K562 (cell line): ENCODE data around the gene ITGAX. TPM values are rescaled to one million over a fixed set of nuclear protein-coding genes. Genes with fewer than 3 reads are reported as not detected.

ENCODE experiments used
- ATAC-seq: fragments of 200-7000 bp; cut with Tn5 transposase; 3 replicates; pipeline ENCODE4 v1.9.1; 2020; ENCODE audit warnings: moderate library complexity
- BruUV-seq: library from RNA; stranded (reverse); fragments of 400-500 nt; replicated peaks from 2 replicates; lab custom pipeline; 2021; lab: Mats Ljungman, UMichigan
- CTCF ChIA-PET: fragments of 300-600 bp; formaldehyde crosslinking; extraction: SDS; loops from one replicate; lab custom pipeline; 2021; ENCODE audit warnings: low intra/inter-chr PET ratio; lab: Yijun Ruan, JAX
- POLR2A ChIA-PET: fragments of 300-600, 350-650 bp; sonication (Branson Sonifier 250); formaldehyde crosslinking; extraction: SDS; loops from one replicate; lab custom pipeline; 2021; ENCODE audit warnings: antibody characterized with exemption, inconsistent platforms; lab: Yijun Ruan, JAX
- DNase-seq, 4 experiments: peaks; one replicate each; pipeline versions ENCODE4 v3.0.0 to v3.0.0-alpha.2; 2011 to 2018; ENCODE audit warnings: low spot score in 3 of 4, mixed read lengths in 3 of 4; ENCODE audit errors: extremely low read depth in 1 of 4
- FAIRE-seq: peaks from 2 replicates; lab custom pipeline; 2011; peaks lifted over from hg19 to GRCh38; lab: Jason Lieb, UNC
- H2AFZ ChIP-seq: 2 replicates; pipeline ENCODE4 v1.6.0; 2011; ENCODE audit warnings: low read depth, low read length, control low read depth, inconsistent platforms
- H3K27ac ChIP-seq: fragments of 200-600 bp; 3 replicates; pipeline ENCODE4 v1.8.0; 2011; ENCODE audit warnings: low read depth, mild to moderate bottlenecking, control low read depth, inconsistent platforms, low read length, moderate library complexity, mixed read lengths; ENCODE audit errors: extremely low read depth
- H3K27me3 ChIP-seq, 2 experiments: fragments of 300-600 bp in 1 of 2; 2 replicates in 1 of 2; 3 replicates in 1 of 2; pipeline versions ENCODE4 v1.6.0 to v1.8.0; 2011; ENCODE audit warnings: inconsistent platforms in 2 of 2, low read length in 2 of 2, mild to moderate bottlenecking in 1 of 2, mixed read lengths in 1 of 2, moderate library complexity in 1 of 2; ENCODE audit not compliant: control insufficient read depth in 2 of 2, insufficient read depth in 2 of 2
- H3K36me3 ChIP-seq: fragments of 300-600 bp; 3 replicates; pipeline ENCODE4 v1.8.0; 2011; ENCODE audit warnings: mild to moderate bottlenecking, low read length, inconsistent platforms; ENCODE audit not compliant: control insufficient read depth, insufficient read depth
- H3K4me1 ChIP-seq, 2 experiments: fragments of 200-600 bp in 1 of 2; replicated peaks in 1 of 2; 2 replicates in 1 of 2; 3 replicates in 1 of 2; pipeline versions ENCODE4 v1.5.1 to v1.8.0; 2011; ENCODE audit warnings: inconsistent platforms in 2 of 2, low read length in 2 of 2, mild to moderate bottlenecking in 1 of 2, mixed read lengths in 1 of 2, moderate library complexity in 1 of 2; ENCODE audit not compliant: control insufficient read depth in 2 of 2, insufficient read depth in 2 of 2
- H3K4me2 ChIP-seq: 2 replicates; pipeline ENCODE4 v1.6.1; 2011; ENCODE audit warnings: low read length, control low read depth, inconsistent platforms, mixed read lengths; ENCODE audit not compliant: insufficient read depth
- H3K4me3 ChIP-seq: fragments of 200-600 bp; sonication (generic), shearing (Covaris generic); 2 replicates; pipeline ENCODE4 v1.5.1; 2016; ENCODE audit warnings: control low read depth, inconsistent platforms
- H3K79me2 ChIP-seq: fragments of 200-600 bp; 3 replicates; pipeline ENCODE4 v1.8.0; 2011; ENCODE audit warnings: low read length, inconsistent platforms; ENCODE audit not compliant: control insufficient read depth, insufficient read depth
- H3K9ac ChIP-seq, 2 experiments: 2 replicates each; pipeline versions ENCODE4 v1.6.0 to v1.6.1; 2011; ENCODE audit warnings: low read depth in 2 of 2, low read length in 2 of 2, control low read depth in 1 of 2, inconsistent platforms in 1 of 2, mild to moderate bottlenecking in 1 of 2, mixed read lengths in 1 of 2; ENCODE audit not compliant: insufficient read depth in 1 of 2
- H3K9me1 ChIP-seq: one replicate; pipeline ENCODE4 v1.6.0; 2011; ENCODE audit warnings: inconsistent platforms, mild to moderate bottlenecking, low read length, moderate library complexity; ENCODE audit not compliant: control insufficient read depth, insufficient read depth
- H3K9me3 ChIP-seq: replicated peaks from 2 replicates; pipeline ENCODE4 v1.5.1; 2011; ENCODE audit warnings: low read depth, low read length, inconsistent platforms; ENCODE audit not compliant: control insufficient read depth, insufficient read depth
- H4K20me1 ChIP-seq: replicated peaks from 2 replicates; pipeline ENCODE4 v1.6.1; 2011; ENCODE audit warnings: low read length, inconsistent platforms, mixed read lengths; ENCODE audit not compliant: control insufficient read depth, insufficient read depth
- ADNP ChIP-seq: fragments of 200-800 bp; sonication (Bioruptor generic); IDR thresholded peaks from 2 replicates; pipeline ENCODE4 v1.6.1; 2016; ENCODE audit warnings: missing genetic modification characterization, missing compliant biosample characterization
- BRF1 ChIP-seq: IDR thresholded peaks from 3 replicates; pipeline ENCODE4 v1.6.1; 2011; ENCODE audit warnings: borderline replicate concordance, mild to moderate bottlenecking; ENCODE audit not compliant: insufficient read length; ENCODE audit errors: extremely low read depth
- CHD2 ChIP-seq: IDR thresholded peaks from 2 replicates; pipeline ENCODE4 v1.6.1; 2011; ENCODE audit warnings: low read depth, low read length
- ELF1 ChIP-seq: fragments of 200-800 bp; sonication (Bioruptor generic); IDR thresholded peaks from 2 replicates; pipeline ENCODE4 v1.6.1; 2016; ENCODE audit warnings: missing genetic modification characterization, missing compliant biosample characterization
- ELK3 ChIP-seq: fragments of 450-650 bp; formaldehyde crosslinking; IDR thresholded peaks from 2 replicates; pipeline ENCODE4 v1.4.0; 2020; ENCODE audit warnings: mild to moderate bottlenecking
- EP300 ChIP-seq: IDR thresholded peaks from 2 replicates; pipeline ENCODE4 v1.6.1; 2012; ENCODE audit warnings: low read length, improper control_type of control experiment
- FIP1L1 ChIP-seq: fragments of 200-400 bp; formaldehyde crosslinking; IDR thresholded peaks from 2 replicates; pipeline ENCODE4 v1.6.1; 2018; ENCODE audit warnings: mild to moderate bottlenecking, low read depth, low read length; ENCODE audit not compliant: poor library complexity, severe bottlenecking
- GATA2 ChIP-seq: sonication (generic); formaldehyde crosslinking; IDR thresholded peaks from 2 replicates; pipeline ENCODE4 v1.4.0; 2020; ENCODE audit warnings: mild to moderate bottlenecking, missing genetic modification reagents
- ID3 ChIP-seq, 2 experiments: fragments of 250-450 bp in 1 of 2; fragments of 450-650 bp in 1 of 2; sonication (Bioruptor Pico) in 1 of 2; IDR thresholded peaks; 2 replicates each; pipeline versions ENCODE4 v1.6.1 to v1.8.0; 2016 to 2021; ENCODE audit warnings: mild to moderate bottlenecking in 2 of 2, moderate library complexity in 2 of 2, missing compliant biosample characterization in 1 of 2, missing genetic modification characterization in 1 of 2
- KDM1A ChIP-seq, 2 experiments: fragments of 450-650 bp; IDR thresholded peaks; 2 replicates each; pipeline ENCODE4 v1.6.1; 2016; ENCODE audit warnings: mild to moderate bottlenecking in 2 of 2
- RAD21 ChIP-seq, 2 experiments: fragments of 250-450 bp in 1 of 2; fragments of 450-650 bp in 1 of 2; sonication (Bioruptor Pico) in 1 of 2; formaldehyde crosslinking in 1 of 2; IDR thresholded peaks in 1 of 2; conservative IDR thresholded peaks in 1 of 2; 2 replicates each; pipeline versions ENCODE4 v1.4.0 to v1.8.0; 2020 to 2022; ENCODE audit warnings: mild to moderate bottlenecking in 2 of 2, moderate library complexity in 1 of 2
- RBM25 ChIP-seq: fragments of 200-400 bp; formaldehyde crosslinking; IDR thresholded peaks from 2 replicates; pipeline ENCODE4 v1.6.1; 2018; ENCODE audit warnings: low read length, low read depth, moderate library complexity; ENCODE audit not compliant: severe bottlenecking
- SP2 ChIP-seq: IDR thresholded peaks from 2 replicates; pipeline ENCODE4 v1.6.1; 2011; ENCODE audit warnings: mild to moderate bottlenecking, low read depth, low read length, moderate library complexity; ENCODE audit not compliant: poor library complexity, severe bottlenecking; ENCODE audit errors: extremely low read depth
- SUPT5H ChIP-seq: fragments of 450-650 bp; IDR thresholded peaks from 2 replicates; pipeline ENCODE4 v1.6.1; 2016
- ZNF639 ChIP-seq, 2 experiments: fragments of 200-800 bp in 1 of 2; sonication (Bioruptor generic) in 1 of 2; sonication (generic) in 1 of 2; formaldehyde crosslinking in 1 of 2; IDR thresholded peaks in 1 of 2; conservative IDR thresholded peaks in 1 of 2; 2 replicates each; pipeline versions ENCODE4 v1.5.0 to v1.6.1; 2016 to 2020; ENCODE audit warnings: missing compliant biosample characterization in 1 of 2, missing genetic modification characterization in 1 of 2, missing genetic modification reagents in 1 of 2
- WGBS: fragments of 100-300 bp; shearing (Covaris generic); methylation state at CpG from one replicate; pipeline ENCODE4 v1.1.6; 2016; ENCODE audit warnings: low coverage, mixed read lengths; ENCODE audit not compliant: insufficient coverage; ENCODE audit errors: missing lambda C conversion rate; 5-methylcytosine and 5-hydroxymethylcytosine counted together
- in situ Hi-C: fragments of 300-500 bp; cut with MboI; formaldehyde crosslinking; loops from 4 replicates; pipeline ENCODE4 v1.15.0; 2018; ENCODE audit warnings: inconsistent platforms, mixed read lengths
- intact Hi-C: fragments of 100-400 bp; cut with micrococcal nuclease; formaldehyde crosslinking; loops from 2 replicates; pipeline ENCODE4 v1.14.2; 2022
- polyA plus RNA-seq, 8 experiments: library from polyadenylated mRNA; depleted of rRNA in 4 of 8; stranded (reverse) in 5 of 8; unstranded in 3 of 8; fragments of >200 nt; fragmentation: Nextera tagmentation in 2 of 8; fragmentation: Illumina TruSeq in 1 of 8; extraction: Ambion mirVana in 2 of 8; extraction: Trizol in 1 of 8; gene quantifications; 2 replicates each; pipeline versions ENCODE4 v1.2.1 to v1.2.3, GENCODE V29; 2011 to 2014; ENCODE audit warnings: inconsistent platforms in 1 of 8, missing spikeins in 1 of 8
- total RNA-seq, 7 experiments: library from RNA; depleted of rRNA in 6 of 7; stranded (reverse); fragments of >200 nt in 6 of 7; fragmentation: Illumina TruSeq in 2 of 7; extraction: Trizol in 2 of 7; gene quantifications; 2 replicates each; pipeline versions ENCODE4 v1.2.1 to v1.2.3, GENCODE V29; 2011 to 2021; ENCODE audit warnings: low replicate concordance in 1 of 7

Gene ITGAX
- total and polyA plus RNA-seq, 9 of the 15 experiments (the other 6 are each of a cell fraction or from before 2014, with no cell fraction given) = 0.03 to 0.58 (median 0.14) TPM

- no peak overlapping the region for H3K4me2 ChIP-seq
- intact Hi-C loops = no loop called here
Measured at GRCh38 chr16:31357324-31358109, 2.5 kb downstream of the ITGAX start.

More at GRCh38 chr16:31357324-31358109, 2.5 kb downstream of the ITGAX start:
- ATAC-seq = no peak
- H3K9me1 ChIP-seq = no peaks in the 10 kb centered on the region
- H3K4me1 ChIP-seq = peaks cover 2 to 24% of the 10 kb centered on the region in 2 experiments; a peak in 3 of 5 replicates
- no peaks in the 10 kb centered on the region for H3K36me3 ChIP-seq
- POLR2A ChIA-PET = no interaction called here
- no peaks in the 10 kb centered on the region for H3K79me2 ChIP-seq
- in situ Hi-C loops = no loop called here
- BruUV-seq = no TSS peak
- TF ChIP-seq CHD2 = no peak
- TF ChIP-seq RAD21 (CRISPR knock-in tag; conservative IDR thresholded peaks at IDR 0.05 in 1 of 2, IDR thresholded peaks at IDR 0.05 in 1 of 2) = peak in 1 of 2 experiments; percentile 17; a peak in 1 of 4 replicates
- no peak for TF ChIP-seq ZNF639 (CRISPR knock-in tag; conservative IDR thresholded peaks at IDR 0.05 in 1 of 2, IDR thresholded peaks at IDR 0.05 in 1 of 2)
- TF ChIP-seq ID3 (CRISPR knock-in tag; IDR thresholded peaks at IDR 0.05) = no peak
- no peak for TF ChIP-seq ID3 (tag; IDR thresholded peaks at IDR 0.05)
- no peak for TF ChIP-seq BRF1
- TF ChIP-seq ELK3 (CRISPR knock-in tag) = no peak
- TF ChIP-seq ELF1 = no peak
- peak; percentile 37; the same call in 1 of the 2 replicates for TF ChIP-seq GATA2
- no peak for TF ChIP-seq FIP1L1
- peak in 1 of 2 experiments; percentile 64; a peak in 1 of 4 replicates for TF ChIP-seq KDM1A (IDR thresholded peaks at IDR 0.05)
- TF ChIP-seq EP300 = no peak
- no peak for TF ChIP-seq SUPT5H
- TF ChIP-seq RBM25 = peak; percentile 49
- no peak for TF ChIP-seq ADNP (tag)
- TF ChIP-seq SP2 = no peak
- TF ChIP-seq, all 486 proteins: peak for 4
- DNase-seq (no peak), FAIRE-seq (peak; percentile 49)
- Histone ChIP-seq H3K9me3 (no peaks in the 10 kb centered on the region), H3K27me3 (peaks cover 4 to 14% of the 10 kb centered on the region in 2 experiments; a peak in 3 of 5 replicates), H3K27ac (no peak overlapping the region), H3K4me3 (no peak overlapping the region), H3K9ac (no peak overlapping the region), H2AFZ (no peak overlapping the region), H4K20me1 (no peaks in the 10 kb centered on the region)
- CTCF ChIA-PET = no interaction called here
- WGBS = 52% methylated on average over 18 of the region's 18 CpGs
